ENCODE results near the gene SLC1A4. TPM values are rescaled to one million over a fixed set of nuclear protein-coding genes. Genes with fewer than 3 reads are reported as not detected.

SLC1A4 gene
- polyA plus RNA-seq, 1 of the 3 experiments (the other 2 are of a cell fraction), result 4.4 TPM

DNA sequence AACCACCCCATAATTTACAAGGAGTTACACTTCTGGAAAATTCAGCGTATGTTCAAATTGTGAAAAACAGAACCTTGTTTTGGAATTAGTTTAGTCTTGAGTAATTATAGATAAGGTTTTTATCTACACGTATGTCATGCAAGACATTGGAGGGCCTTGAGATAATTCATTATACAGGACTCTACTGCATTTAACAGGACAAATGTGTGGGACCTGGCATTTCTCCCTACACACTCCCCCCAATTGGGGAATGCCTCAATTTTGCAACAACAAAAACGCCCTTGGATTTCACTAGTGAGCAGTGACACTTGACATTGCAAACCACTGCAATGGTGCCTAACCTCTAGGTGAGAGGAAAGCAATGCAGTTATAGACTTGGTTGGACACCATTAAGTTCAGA, 11.4 kb downstream of the SLC1A4 start:
- peaks cover 8% of the 10 kb centered on the region for H3F3A ChIP-seq (replicated peaks; ENCODE audit: insufficient read depth)
- H3K27ac ChIP-seq (ENCODE audit: low read depth in 2 of 2, low read length in 1 of 2), result no peak overlapping the region
- H3K79me2 ChIP-seq (ENCODE audit: insufficient read depth), result no peaks in the 10 kb centered on the region; the same call in 1 of the 2 replicates
- no peak overlapping the region for H2AFZ ChIP-seq (ENCODE audit: low read depth)
- H3K4me1 ChIP-seq (ENCODE audit: control insufficient read depth in 1 of 2, insufficient read depth in 2 of 2, low read depth in 1 of 2, low read length in 1 of 2), result peaks cover 13 to 22% of the 10 kb centered on the region in 2 experiments; a peak in 2 of 4 replicates
- DNase-seq, result no peak
- H3K4me3 ChIP-seq (ENCODE audit: low read depth in 2 of 2, low read length in 1 of 2), result no peak overlapping the region
- H3K36me3 ChIP-seq (replicated peaks in 1 of 2; ENCODE audit: control insufficient read depth in 1 of 2, insufficient read depth in 2 of 2, low read length in 1 of 2), result peaks cover 3 to 6% of the 10 kb centered on the region in 2 experiments
- no peaks in the 10 kb centered on the region for H3K9me3 ChIP-seq
- H3K4me2 ChIP-seq, result no peak overlapping the region
- H3K27me3 ChIP-seq (ENCODE audit: insufficient read depth), result no peaks in the 10 kb centered on the region
- POLR2A ChIA-PET, result no interaction called here
- H3K9me2 ChIP-seq, result no peaks in the 10 kb centered on the region
- CTCF ChIA-PET, result no interaction called here
- no peak overlapping the region for H3K9ac ChIP-seq
- H4K20me1 ChIP-seq (ENCODE audit: insufficient read depth), result no peaks in the 10 kb centered on the region
- WGBS (ENCODE audit: low lambda C conversion rate), result 73% methylated on average over 3 of the region's 3 CpGs
- TF ChIP-seq GABPA (IDR thresholded peaks at IDR 0.05; ENCODE audit: low read depth) (no peak), POLR2AphosphoS5 (IDR thresholded peaks at IDR 0.05; ENCODE audit: low read depth, low read length) (no peak), EP300 (IDR thresholded peaks at IDR 0.05; ENCODE audit: borderline replicate concordance in 1 of 2, low read depth in 1 of 2, low read length in 1 of 2) (peak in 1 of 2 experiments; percentile 50; a peak in 1 of 4 replicates), YY1 (IDR thresholded peaks at IDR 0.05; ENCODE audit: low read depth) (no peak), SMC3 (IDR thresholded peaks at IDR 0.05; ENCODE audit: low read depth, low read length) (no peak), SIN3A (IDR thresholded peaks at IDR 0.05; ENCODE audit: borderline replicate concordance, low read depth, low read length) (no peak), REST (IDR thresholded peaks at IDR 0.05; ENCODE audit: low read depth, low read length) (no peak), TEAD4 (IDR thresholded peaks at IDR 0.05; ENCODE audit: borderline replicate concordance, insufficient read depth) (no peak), USF1 (IDR thresholded peaks at IDR 0.05; ENCODE audit: borderline replicate concordance, low read depth) (no peak), TCF12 (IDR thresholded peaks at IDR 0.05) (no peak), ELF1 (IDR thresholded peaks at IDR 0.05) (no peak), IRF3 (IDR thresholded peaks at IDR 0.05; ENCODE audit: low read depth, low read length) (no peak), RAD21 (IDR thresholded peaks at IDR 0.05; ENCODE audit: low read length) (no peak), JUND (IDR thresholded peaks at IDR 0.05) (no peak), MEF2A (IDR thresholded peaks at IDR 0.05; ENCODE audit: borderline replicate concordance, low read depth) (no peak), FOSL2 (IDR thresholded peaks at IDR 0.05; ENCODE audit: borderline replicate concordance, low read depth) (no peak), MXI1 (IDR thresholded peaks at IDR 0.05; ENCODE audit: low read depth, low read length) (0 out of 2 replicates have a peak, but pooled peaks have one; percentile 16), RXRA (IDR thresholded peaks at IDR 0.05; ENCODE audit: borderline replicate concordance, low read depth) (no peak)
- TF ChIP-seq, protein P1, sequence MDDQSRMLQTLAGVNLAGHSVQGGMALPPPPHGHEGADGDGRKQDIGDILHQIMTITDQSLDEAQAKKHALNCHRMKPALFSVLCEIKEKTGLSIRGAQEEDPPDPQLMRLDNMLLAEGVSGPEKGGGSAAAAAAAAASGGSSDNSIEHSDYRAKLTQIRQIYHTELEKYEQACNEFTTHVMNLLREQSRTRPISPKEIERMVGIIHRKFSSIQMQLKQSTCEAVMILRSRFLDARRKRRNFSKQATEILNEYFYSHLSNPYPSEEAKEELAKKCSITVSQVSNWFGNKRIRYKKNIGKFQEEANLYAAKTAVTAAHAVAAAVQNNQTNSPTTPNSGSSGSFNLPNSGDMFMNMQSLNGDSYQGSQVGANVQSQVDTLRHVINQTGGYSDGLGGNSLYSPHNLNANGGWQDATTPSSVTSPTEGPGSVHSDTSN (IDR thresholded peaks at IDR 0.05), result no peak
- TF ChIP-seq, protein P2, sequence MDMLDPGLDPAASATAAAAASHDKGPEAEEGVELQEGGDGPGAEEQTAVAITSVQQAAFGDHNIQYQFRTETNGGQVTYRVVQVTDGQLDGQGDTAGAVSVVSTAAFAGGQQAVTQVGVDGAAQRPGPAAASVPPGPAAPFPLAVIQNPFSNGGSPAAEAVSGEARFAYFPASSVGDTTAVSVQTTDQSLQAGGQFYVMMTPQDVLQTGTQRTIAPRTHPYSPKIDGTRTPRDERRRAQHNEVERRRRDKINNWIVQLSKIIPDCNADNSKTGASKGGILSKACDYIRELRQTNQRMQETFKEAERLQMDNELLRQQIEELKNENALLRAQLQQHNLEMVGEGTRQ (IDR thresholded peaks at IDR 0.05; ENCODE audit: borderline replicate concordance, low read depth, low read length), result no peak
- TF ChIP-seq, protein P3, sequence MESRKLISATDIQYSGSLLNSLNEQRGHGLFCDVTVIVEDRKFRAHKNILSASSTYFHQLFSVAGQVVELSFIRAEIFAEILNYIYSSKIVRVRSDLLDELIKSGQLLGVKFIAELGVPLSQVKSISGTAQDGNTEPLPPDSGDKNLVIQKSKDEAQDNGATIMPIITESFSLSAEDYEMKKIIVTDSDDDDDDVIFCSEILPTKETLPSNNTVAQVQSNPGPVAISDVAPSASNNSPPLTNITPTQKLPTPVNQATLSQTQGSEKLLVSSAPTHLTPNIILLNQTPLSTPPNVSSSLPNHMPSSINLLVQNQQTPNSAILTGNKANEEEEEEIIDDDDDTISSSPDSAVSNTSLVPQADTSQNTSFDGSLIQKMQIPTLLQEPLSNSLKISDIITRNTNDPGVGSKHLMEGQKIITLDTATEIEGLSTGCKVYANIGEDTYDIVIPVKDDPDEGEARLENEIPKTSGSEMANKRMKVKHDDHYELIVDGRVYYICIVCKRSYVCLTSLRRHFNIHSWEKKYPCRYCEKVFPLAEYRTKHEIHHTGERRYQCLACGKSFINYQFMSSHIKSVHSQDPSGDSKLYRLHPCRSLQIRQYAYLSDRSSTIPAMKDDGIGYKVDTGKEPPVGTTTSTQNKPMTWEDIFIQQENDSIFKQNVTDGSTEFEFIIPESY (IDR thresholded peaks at IDR 0.05; ENCODE audit: borderline replicate concordance, low read depth), result no peak
- TF ChIP-seq, protein P4, sequence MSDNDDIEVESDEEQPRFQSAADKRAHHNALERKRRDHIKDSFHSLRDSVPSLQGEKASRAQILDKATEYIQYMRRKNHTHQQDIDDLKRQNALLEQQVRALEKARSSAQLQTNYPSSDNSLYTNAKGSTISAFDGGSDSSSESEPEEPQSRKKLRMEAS (IDR thresholded peaks at IDR 0.05; ENCODE audit: low read depth), result no peak
- TF ChIP-seq, protein P5, sequence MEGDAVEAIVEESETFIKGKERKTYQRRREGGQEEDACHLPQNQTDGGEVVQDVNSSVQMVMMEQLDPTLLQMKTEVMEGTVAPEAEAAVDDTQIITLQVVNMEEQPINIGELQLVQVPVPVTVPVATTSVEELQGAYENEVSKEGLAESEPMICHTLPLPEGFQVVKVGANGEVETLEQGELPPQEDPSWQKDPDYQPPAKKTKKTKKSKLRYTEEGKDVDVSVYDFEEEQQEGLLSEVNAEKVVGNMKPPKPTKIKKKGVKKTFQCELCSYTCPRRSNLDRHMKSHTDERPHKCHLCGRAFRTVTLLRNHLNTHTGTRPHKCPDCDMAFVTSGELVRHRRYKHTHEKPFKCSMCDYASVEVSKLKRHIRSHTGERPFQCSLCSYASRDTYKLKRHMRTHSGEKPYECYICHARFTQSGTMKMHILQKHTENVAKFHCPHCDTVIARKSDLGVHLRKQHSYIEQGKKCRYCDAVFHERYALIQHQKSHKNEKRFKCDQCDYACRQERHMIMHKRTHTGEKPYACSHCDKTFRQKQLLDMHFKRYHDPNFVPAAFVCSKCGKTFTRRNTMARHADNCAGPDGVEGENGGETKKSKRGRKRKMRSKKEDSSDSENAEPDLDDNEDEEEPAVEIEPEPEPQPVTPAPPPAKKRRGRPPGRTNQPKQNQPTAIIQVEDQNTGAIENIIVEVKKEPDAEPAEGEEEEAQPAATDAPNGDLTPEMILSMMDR (IDR thresholded peaks at IDR 0.05), result no peak

All from SK-N-SH (cell line).